HG02973 (cell line): ENCODE measurements around the gene PHF20.
"Not testable (repeated sequence)": the region's sequence is repeated elsewhere in the genome, so short reads cannot be mapped to it uniquely, and the experiment has no call there.

ENCODE experiments used
- ATAC-seq: cut with Tn5 transposase; IDR thresholded peaks from one replicate; pipeline ENCODE4 v1.9.1; 2021; ENCODE audit warnings: moderate library complexity; ENCODE audit not compliant: unreplicated experiment

PHF20 gene

GRCh38 chr20:35968930-35969329 is 197.1 kb downstream of the PHF20 start:
- no peak for ATAC-seq

- no peak for ATAC-seq
These were observed 200.2 kb downstream of the PHF20 start for GRCh38 chr20:35971981-35972380.

- no peak for ATAC-seq
These were observed 200.6 kb downstream of the PHF20 start for GRCh38 chr20:35972462-35972861.

- no peak for ATAC-seq
These were observed 202.4 kb downstream of the PHF20 start for GRCh38 chr20:35974256-35974655.

GRCh38 chr20:35975576-35976373 is 204.0 kb downstream of the PHF20 start:
- no peak for ATAC-seq

GRCh38 chr20:35978041-35978513 is 206.3 kb downstream of the PHF20 start:
- no peak for ATAC-seq

- no peak for ATAC-seq
These were observed 207.7 kb downstream of the PHF20 start for GRCh38 chr20:35979544-35979943.

GRCh38 chr20:35981969-35982368 is 210.2 kb downstream of the PHF20 start:
- no peak for ATAC-seq

GRCh38 chr20:35984382-35984781 is 212.6 kb downstream of the PHF20 start:
- ATAC-seq, result no peak

GRCh38 chr20:35985806-35986205 is 214.0 kb downstream of the PHF20 start:
- ATAC-seq, result no peak

GRCh38 chr20:35988910-35989463 is 217.2 kb downstream of the PHF20 start:
- no peak for ATAC-seq

- no peak for ATAC-seq
These were observed 219.4 kb downstream of the PHF20 start for GRCh38 chr20:35991142-35991771.

- ATAC-seq, result no peak
These were observed 221.0 kb downstream of the PHF20 start for GRCh38 chr20:35992713-35993335.

- ATAC-seq, result no peak
These were observed 223.2 kb downstream of the PHF20 start for GRCh38 chr20:35994994-35995453.

GRCh38 chr20:35996492-35996891 is 224.7 kb downstream of the PHF20 start:
- not testable (repeated sequence) for ATAC-seq
